Neural cell (in vitro differentiated cells): ENCODE data around the gene STX18. TPM values are rescaled to one million over a fixed set of nuclear protein-coding genes. Genes with fewer than 3 reads are reported as not detected.

ENCODE experiments used
- H2AFZ ChIP-seq: fragments of 200-600, 300-800 bp; sonication (generic), shearing (Covaris generic); 2 replicates; pipeline ENCODE4 v1.6.0; 2014; ENCODE audit warnings: low read depth, mild to moderate bottlenecking, antibody characterized with exemption, low read length, moderate library complexity
- H3F3A ChIP-seq: fragments of 200-600 bp; shearing (Covaris generic); 2 replicates; pipeline ENCODE4 v1.6.1; 2016; ENCODE audit warnings: mild to moderate bottlenecking, moderate library complexity, mixed read lengths, antibody characterized with exemption, low read length; ENCODE audit not compliant: insufficient read depth, poor library complexity, severe bottlenecking
- H3K27ac ChIP-seq: fragments of 200-600, 300-800 bp; sonication (generic), shearing (Covaris generic); 2 replicates; pipeline ENCODE4 v1.5.1; 2014; ENCODE audit warnings: mild to moderate bottlenecking, low read length, moderate library complexity
- H3K27me3 ChIP-seq: fragments of 300-800, 200-600 bp; sonication (generic), shearing (Covaris generic); 2 replicates; pipeline ENCODE4 v1.6.0; 2014; ENCODE audit warnings: mild to moderate bottlenecking, low read depth, low read length, moderate library complexity; ENCODE audit not compliant: insufficient read depth
- H3K36me3 ChIP-seq: fragments of 300-800, 200-600 bp; sonication (generic), shearing (Covaris generic); 2 replicates; pipeline ENCODE4 v1.5.1; 2014; ENCODE audit warnings: mild to moderate bottlenecking, antibody characterized with exemption, low read length, moderate library complexity; ENCODE audit not compliant: insufficient read depth
- H3K4me2 ChIP-seq: fragments of 300-800, 200-600 bp; sonication (generic), shearing (Covaris generic); 2 replicates; pipeline ENCODE4 v1.6.0; 2014; ENCODE audit warnings: mild to moderate bottlenecking, low read length
- H3K4me3 ChIP-seq: fragments of 300-800, 200-600 bp; sonication (generic), shearing (Covaris generic); 2 replicates; pipeline ENCODE4 v1.5.1; 2014; ENCODE audit warnings: mild to moderate bottlenecking, low read length, moderate library complexity
- H3K79me2 ChIP-seq: fragments of 200-600 bp; shearing (Covaris generic); replicated peaks from 2 replicates; pipeline ENCODE4 v1.6.0; 2014; ENCODE audit warnings: mild to moderate bottlenecking, low read length, moderate library complexity; ENCODE audit not compliant: insufficient read depth
- H3K9ac ChIP-seq: fragments of 300-800, 200-600 bp; sonication (generic), shearing (Covaris generic); 2 replicates; pipeline ENCODE4 v1.6.1; 2016; ENCODE audit warnings: mild to moderate bottlenecking, low read length, mixed read lengths
- H3K9me2 ChIP-seq: fragments of 200-600 bp; shearing (Covaris generic); 2 replicates; pipeline ENCODE4 v1.6.1; 2016; ENCODE audit warnings: mild to moderate bottlenecking, low read length, mixed read lengths; ENCODE audit not compliant: insufficient read depth
- H3K9me3 ChIP-seq: fragments of 200-600, 300-800 bp; sonication (generic), shearing (Covaris generic); 2 replicates; pipeline ENCODE4 v1.6.1; 2016; ENCODE audit warnings: mild to moderate bottlenecking, mixed run types, low read length, moderate library complexity, mixed read lengths
- H4K20me1 ChIP-seq: fragments of 200-600 bp; shearing (Covaris generic); 2 replicates; pipeline ENCODE4 v1.6.1; 2016; ENCODE audit warnings: mild to moderate bottlenecking, mixed run types; ENCODE audit not compliant: insufficient read depth
- EP300 ChIP-seq: fragments of 450-650 bp; conservative IDR thresholded peaks from 2 replicates; pipeline ENCODE4 v1.6.1; 2014; ENCODE audit warnings: antibody characterized with exemption, mild to moderate bottlenecking, moderate library complexity; ENCODE audit not compliant: poor library complexity, severe bottlenecking
- EZH2 ChIP-seq: fragments of 200-600, 300-800 bp; shearing (Covaris generic), sonication (generic); IDR thresholded peaks from 2 replicates; pipeline ENCODE4 v1.6.1; 2014; ENCODE audit warnings: antibody characterized with exemption, low read length, borderline replicate concordance, mild to moderate bottlenecking; ENCODE audit not compliant: insufficient read depth, poor library complexity, severe bottlenecking
- MXI1 ChIP-seq: fragments of 450-650 bp; conservative IDR thresholded peaks from 2 replicates; pipeline ENCODE4 v1.6.1; 2014; ENCODE audit warnings: antibody characterized with exemption, mild to moderate bottlenecking; ENCODE audit not compliant: poor library complexity, severe bottlenecking
- POLR2AphosphoS5 ChIP-seq: IDR thresholded peaks from 2 replicates; pipeline ENCODE4 v1.6.1; 2012
- RAD21 ChIP-seq: fragments of 450-650 bp; conservative IDR thresholded peaks from 2 replicates; pipeline ENCODE4 v1.6.1; 2014; ENCODE audit warnings: antibody characterized with exemption, mild to moderate bottlenecking, moderate library complexity
- SMC3 ChIP-seq: fragments of 450-650 bp; conservative IDR thresholded peaks from 2 replicates; pipeline ENCODE4 v1.6.1; 2014; ENCODE audit warnings: antibody characterized with exemption, mild to moderate bottlenecking, moderate library complexity; ENCODE audit not compliant: poor library complexity
- TAF1 ChIP-seq: IDR thresholded peaks from 2 replicates; pipeline ENCODE4 v1.6.1; 2012; ENCODE audit warnings: low read depth
- polyA plus RNA-seq: library from polyadenylated mRNA; depleted of rRNA; stranded (reverse); fragments of >200 nt; gene quantifications from 2 replicates; pipeline ENCODE4 v1.2.3, GENCODE V29; 2014
- TF ChIP-seq, protein P1 (sequence below): IDR thresholded peaks from 2 replicates; pipeline ENCODE4 v1.6.1; 2012; ENCODE audit warnings: borderline replicate concordance
- TF ChIP-seq, protein P2 (sequence below): fragments of 450-650 bp; IDR thresholded peaks from 2 replicates; pipeline ENCODE4 v1.5.1; 2014; ENCODE audit warnings: antibody characterized with exemption, mild to moderate bottlenecking, moderate library complexity; ENCODE audit not compliant: poor library complexity, severe bottlenecking

The STX18 gene
- polyA plus RNA-seq, 1 donor from 2014 or later, result 64.5 TPM

DNA sequence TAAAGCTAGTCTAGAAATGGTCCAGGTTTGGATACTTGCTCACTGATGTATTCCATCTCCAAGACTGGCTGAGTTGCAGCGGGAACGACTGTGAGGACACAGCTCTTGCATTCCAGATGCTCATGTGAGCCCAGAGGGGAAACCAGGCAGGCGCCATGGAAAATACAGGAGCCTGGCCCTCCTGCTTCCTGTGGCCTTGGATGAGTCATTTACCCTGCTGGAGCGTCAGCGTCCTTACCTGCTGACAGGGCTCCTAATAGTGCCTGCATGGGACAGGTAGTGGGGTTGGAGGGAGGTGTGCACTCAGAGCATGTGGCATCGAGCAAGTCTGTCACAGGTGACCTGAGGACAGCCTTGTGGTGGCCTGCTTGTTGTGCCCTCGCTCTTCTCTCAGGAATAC, 85.5 kb downstream of the STX18 start:
- TF ChIP-seq EP300, result no peak
- TF ChIP-seq SMC3, result no peak
- TF ChIP-seq, protein P1, sequence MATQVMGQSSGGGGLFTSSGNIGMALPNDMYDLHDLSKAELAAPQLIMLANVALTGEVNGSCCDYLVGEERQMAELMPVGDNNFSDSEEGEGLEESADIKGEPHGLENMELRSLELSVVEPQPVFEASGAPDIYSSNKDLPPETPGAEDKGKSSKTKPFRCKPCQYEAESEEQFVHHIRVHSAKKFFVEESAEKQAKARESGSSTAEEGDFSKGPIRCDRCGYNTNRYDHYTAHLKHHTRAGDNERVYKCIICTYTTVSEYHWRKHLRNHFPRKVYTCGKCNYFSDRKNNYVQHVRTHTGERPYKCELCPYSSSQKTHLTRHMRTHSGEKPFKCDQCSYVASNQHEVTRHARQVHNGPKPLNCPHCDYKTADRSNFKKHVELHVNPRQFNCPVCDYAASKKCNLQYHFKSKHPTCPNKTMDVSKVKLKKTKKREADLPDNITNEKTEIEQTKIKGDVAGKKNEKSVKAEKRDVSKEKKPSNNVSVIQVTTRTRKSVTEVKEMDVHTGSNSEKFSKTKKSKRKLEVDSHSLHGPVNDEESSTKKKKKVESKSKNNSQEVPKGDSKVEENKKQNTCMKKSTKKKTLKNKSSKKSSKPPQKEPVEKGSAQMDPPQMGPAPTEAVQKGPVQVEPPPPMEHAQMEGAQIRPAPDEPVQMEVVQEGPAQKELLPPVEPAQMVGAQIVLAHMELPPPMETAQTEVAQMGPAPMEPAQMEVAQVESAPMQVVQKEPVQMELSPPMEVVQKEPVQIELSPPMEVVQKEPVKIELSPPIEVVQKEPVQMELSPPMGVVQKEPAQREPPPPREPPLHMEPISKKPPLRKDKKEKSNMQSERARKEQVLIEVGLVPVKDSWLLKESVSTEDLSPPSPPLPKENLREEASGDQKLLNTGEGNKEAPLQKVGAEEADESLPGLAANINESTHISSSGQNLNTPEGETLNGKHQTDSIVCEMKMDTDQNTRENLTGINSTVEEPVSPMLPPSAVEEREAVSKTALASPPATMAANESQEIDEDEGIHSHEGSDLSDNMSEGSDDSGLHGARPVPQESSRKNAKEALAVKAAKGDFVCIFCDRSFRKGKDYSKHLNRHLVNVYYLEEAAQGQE, result no peak
- TF ChIP-seq TAF1, result no peak
- no peak for TF ChIP-seq RAD21
- TF ChIP-seq, protein P2, sequence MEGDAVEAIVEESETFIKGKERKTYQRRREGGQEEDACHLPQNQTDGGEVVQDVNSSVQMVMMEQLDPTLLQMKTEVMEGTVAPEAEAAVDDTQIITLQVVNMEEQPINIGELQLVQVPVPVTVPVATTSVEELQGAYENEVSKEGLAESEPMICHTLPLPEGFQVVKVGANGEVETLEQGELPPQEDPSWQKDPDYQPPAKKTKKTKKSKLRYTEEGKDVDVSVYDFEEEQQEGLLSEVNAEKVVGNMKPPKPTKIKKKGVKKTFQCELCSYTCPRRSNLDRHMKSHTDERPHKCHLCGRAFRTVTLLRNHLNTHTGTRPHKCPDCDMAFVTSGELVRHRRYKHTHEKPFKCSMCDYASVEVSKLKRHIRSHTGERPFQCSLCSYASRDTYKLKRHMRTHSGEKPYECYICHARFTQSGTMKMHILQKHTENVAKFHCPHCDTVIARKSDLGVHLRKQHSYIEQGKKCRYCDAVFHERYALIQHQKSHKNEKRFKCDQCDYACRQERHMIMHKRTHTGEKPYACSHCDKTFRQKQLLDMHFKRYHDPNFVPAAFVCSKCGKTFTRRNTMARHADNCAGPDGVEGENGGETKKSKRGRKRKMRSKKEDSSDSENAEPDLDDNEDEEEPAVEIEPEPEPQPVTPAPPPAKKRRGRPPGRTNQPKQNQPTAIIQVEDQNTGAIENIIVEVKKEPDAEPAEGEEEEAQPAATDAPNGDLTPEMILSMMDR, result no peak
- no peak for TF ChIP-seq MXI1
- no peak for TF ChIP-seq EZH2
- Histone ChIP-seq H3F3A (no peaks in the 10 kb centered on the region), H3K4me3 (no peak overlapping the region), H4K20me1 (no peaks in the 10 kb centered on the region), H3K9me3 (no peaks in the 10 kb centered on the region), H3K27ac (no peak overlapping the region), H3K27me3 (no peaks in the 10 kb centered on the region), H3K9me2 (no peaks in the 10 kb centered on the region), H3K9ac (no peak overlapping the region), H3K79me2 (no peaks in the 10 kb centered on the region), H3K36me3 (no peaks in the 10 kb centered on the region), H3K4me2 (no peak overlapping the region), H2AFZ (no peak overlapping the region)

DNA sequence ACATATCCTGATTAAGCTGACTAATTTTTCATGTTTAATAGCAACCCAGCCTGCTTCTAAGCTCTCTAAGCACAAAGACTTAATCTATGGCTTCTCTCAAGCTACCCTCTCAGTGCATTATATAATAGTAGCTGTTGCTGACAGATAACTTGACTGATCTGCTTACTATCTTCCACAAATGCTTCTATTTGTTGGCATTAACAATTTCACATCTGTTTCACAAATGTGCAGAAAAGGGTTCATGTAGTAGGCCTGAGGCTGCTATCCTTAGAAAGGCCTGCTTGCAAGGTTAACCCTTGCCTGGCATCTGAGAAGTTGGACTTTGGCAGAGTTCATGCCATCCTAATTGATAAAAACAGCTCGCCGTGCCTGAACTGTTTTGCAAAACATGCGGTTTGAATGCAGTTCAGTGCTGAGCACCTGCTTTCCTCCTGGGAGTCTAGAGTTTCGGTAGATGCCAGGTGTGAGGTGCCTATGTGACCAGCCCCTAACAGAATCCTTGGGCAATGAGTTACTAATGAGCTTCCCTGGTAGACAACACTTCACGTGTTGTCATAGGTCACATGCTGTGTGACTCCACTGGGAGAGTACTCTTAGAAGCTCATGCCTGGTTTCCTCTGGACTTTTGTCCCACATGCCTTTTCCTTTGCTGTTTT, 86.5 kb downstream of the STX18 start:
- H3K27ac ChIP-seq, result no peak overlapping the region
- H3F3A ChIP-seq, result no peaks in the 10 kb centered on the region
- no peaks in the 10 kb centered on the region for H4K20me1 ChIP-seq
- no peaks in the 10 kb centered on the region for H3K36me3 ChIP-seq
- TF ChIP-seq EP300 (no peak), MXI1 (no peak), RAD21 (no peak), POLR2AphosphoS5 (no peak), SMC3 (no peak), TAF1 (no peak), EZH2 (no peak)
- TF ChIP-seq, protein P2, result no peak
- TF ChIP-seq, protein P1, result no peak
- H3K79me2 ChIP-seq, result no peaks in the 10 kb centered on the region
- no peaks in the 10 kb centered on the region for H3K9me3 ChIP-seq
- no peak overlapping the region for H3K4me3 ChIP-seq
- H3K9me2 ChIP-seq, result no peaks in the 10 kb centered on the region
- H2AFZ ChIP-seq, result no peak overlapping the region
- H3K27me3 ChIP-seq, result no peaks in the 10 kb centered on the region
- H3K9ac ChIP-seq, result no peak overlapping the region
- H3K4me2 ChIP-seq, result no peak overlapping the region
